Adrenal gland (tissue), 12 donors: ENCODE measurements around the gene RRBP1. TPM values are rescaled to one million over a fixed set of nuclear protein-coding genes. Genes with fewer than 3 reads are reported as not detected.
A peak's percentile ranks its signal among the peaks of the same experiment; 100 is the strongest.

Source experiments
- DNase-seq, 7 donors: peaks; one replicate each; pipeline ENCODE4 v3.0.0-alpha.2; 2019 to 2020
- H3K27ac ChIP-seq, 5 donors: fragments of 200-600 bp; sonication (generic) in 4 of 5; 1 replicate in 3 of 5; 2 replicates in 2 of 5; pipeline versions ENCODE4 v1.5.1 to v1.8.0; 2016 to 2020; ENCODE audit warnings: mild to moderate bottlenecking in 1 of 5
- H3K27me3 ChIP-seq: fragments of 200-600 bp; 2 replicates; pipeline ENCODE4 v1.8.0; 2021
- H3K36me3 ChIP-seq, 2 donors: fragments of 200-600 bp; replicated peaks in 1 of 2; 1 replicate in 1 of 2; 2 replicates in 1 of 2; pipeline versions ENCODE4 v1.5.1 to v1.8.0; 2018 to 2022
- H3K4me1 ChIP-seq, 2 donors: fragments of 200-600 bp; replicated peaks in 1 of 2; 1 replicate in 1 of 2; 2 replicates in 1 of 2; pipeline versions ENCODE4 v1.5.1 to v1.8.0; 2018 to 2021
- H3K4me3 ChIP-seq, 4 donors: fragments of 200-600 bp; sonication (generic) in 3 of 4; one replicate each; pipeline ENCODE4 v1.5.1; 2016 to 2018
- H3K9me3 ChIP-seq, 3 donors: fragments of 200-600 bp; sonication (generic) in 1 of 3; replicated peaks in 1 of 3; 1 replicate in 2 of 3; 2 replicates in 1 of 3; pipeline versions ENCODE4 v1.5.1 to v1.8.0; 2016 to 2021
- CTCF ChIP-seq, 6 experiments: fragments of 450-650 bp in 4 of 6; fragments of 200-600 bp in 2 of 6; sonication (generic) in 1 of 6; IDR thresholded peaks; 1 replicate in 5 of 6; 2 replicates in 1 of 6; pipeline versions ENCODE4 v1.5.1 to v1.8.0; 2016 to 2021; ENCODE audit warnings: antibody characterized with exemption in 6 of 6, mild to moderate bottlenecking in 2 of 6, moderate library complexity in 1 of 6
- POLR2A ChIP-seq, 2 donors: fragments of 450-650 bp; IDR thresholded peaks; one replicate each; pipeline ENCODE4 v1.6.1; 2017; ENCODE audit warnings: antibody characterized with exemption in 2 of 2, mild to moderate bottlenecking in 2 of 2, moderate library complexity in 1 of 2
- WGBS, 4 donors: extraction: QIAGEN DNeasy Blood & Tissue Kit in 2 of 4; methylation state at CpG; one replicate each; pipeline versions ENCODE4 v1.1.5 to v1.1.7; 2013 to 2017; 5-methylcytosine and 5-hydroxymethylcytosine counted together
- intact Hi-C, 2 donors: fragments of 100-400 bp; cut with DNase I; formaldehyde crosslinking; loops; one replicate each; pipeline versions ENCODE4 v1.14.1 to v1.15.0; 2022 to 2023
- polyA plus RNA-seq, 3 donors: library from polyadenylated mRNA; stranded (reverse); fragments of 200-250 nt in 2 of 3; fragments of 350-450 nt in 1 of 3; fragmentation: Illumina TruSeq in 1 of 3; extraction: RNeasy Lipid Tissue Mini Kit (QIAGEN cat#74804) in 1 of 3; gene quantifications; one replicate each; pipeline ENCODE4 v1.2.3, GENCODE V29; 2013 to 2014
- total RNA-seq, 9 donors: library from RNA; depleted of rRNA in 4 of 9; stranded (reverse); fragments of >200 nt in 4 of 9; fragments of 120-200 nt in 1 of 9; fragmentation: NEBNext Ultra II Directional in 1 of 9; extraction: Animal tissue kit (Norgen Biotek cat#: 25700) in 1 of 9; gene quantifications; one replicate each; pipeline versions ENCODE4 v1.1.0 to v1.2.4, GENCODE V29; 2013 to 2023
- donor health status: healthy with polysubstance abuse.
- donor health status: Bipolar disorder and iron deficiency.
- donor health status: DM: yes; HTN: yes; CAD: no.
- donor health status: DM: no; HTN: no; CAD: no.
- donor health status: DM: no; HTN: no; CAD: no.
- donor health status: DM: yes; HTN: yes; CAD: no.

RRBP1 gene
- total and polyA plus RNA-seq, 12 donors: 73.9 to 261 (median 122) TPM

- intact Hi-C loops: no loop called here
- peak overlapping the region; percentile 6 to 71 (median 34) for H3K27ac ChIP-seq
- no peak overlapping the region for H3K4me3 ChIP-seq
- H3K4me1 ChIP-seq: peaks cover 38 to 78% of the 10 kb centered on the region in 2 donors
- H3K9me3 ChIP-seq: no peaks in the 10 kb centered on the region
- TF ChIP-seq POLR2A (IDR thresholded peaks at IDR 0.05) (no peak), CTCF (IDR thresholded peaks at IDR 0.05) (no peak)
- H3K36me3 ChIP-seq: peaks cover 0 to 16% of the 10 kb centered on the region in 2 donors
- H3K27me3 ChIP-seq: no peaks in the 10 kb centered on the region
- WGBS, 4 donors: 34 to 41% (median 37%) methylated on average over 12 to 14 of the region's 14 CpGs
- peak in 6 of 7 donors; percentile 67 to 84 (median 76) for DNase-seq
Observed at GRCh38 chr20:17646209-17646960, 35.7 kb downstream of the RRBP1 start.

- Histone ChIP-seq H3K4me1 (peaks cover 31 to 78% of the 10 kb centered on the region in 2 donors), H3K9me3 (no peaks in the 10 kb centered on the region), H3K36me3 (peaks cover 0 to 23% of the 10 kb centered on the region in 2 donors), H3K4me3 (no peak overlapping the region), H3K27ac (peak overlapping the region in 3 of 5 donors; percentile 34 to 71 (median 68)), H3K27me3 (no peaks in the 10 kb centered on the region)
- intact Hi-C loops: no loop called here
- DNase-seq: peak in 1 of 7 donors; percentile 8
- 83 to 96% (median 87%) methylated on average over 9 to 10 of the region's 10 CpGs for WGBS, 4 donors
- TF ChIP-seq CTCF (IDR thresholded peaks at IDR 0.05) (no peak), POLR2A (IDR thresholded peaks at IDR 0.05) (no peak)
Observed at GRCh38 chr20:17645546-17646208, 36.4 kb downstream of the RRBP1 start.

GRCh38 chr20:17645010-17645409 is 37.0 kb downstream of the RRBP1 start:
- Histone ChIP-seq H3K27ac (peak overlapping the region in 3 of 5 donors; percentile 37 to 64 (median 55)), H3K9me3 (no peaks in the 10 kb centered on the region), H3K27me3 (no peaks in the 10 kb centered on the region), H3K36me3 (peaks cover 0 to 29% of the 10 kb centered on the region in 2 donors), H3K4me1 (peaks cover 27 to 73% of the 10 kb centered on the region in 2 donors), H3K4me3 (no peak overlapping the region)
- TF ChIP-seq CTCF (IDR thresholded peaks at IDR 0.05): no peak
- TF ChIP-seq POLR2A (IDR thresholded peaks at IDR 0.05): no peak
- 88 to 93% (median 93%) methylated on average over 12 to 14 of the region's 14 CpGs for WGBS, 4 donors
- DNase-seq: no peak
- intact Hi-C loops: no loop called here

DNA sequence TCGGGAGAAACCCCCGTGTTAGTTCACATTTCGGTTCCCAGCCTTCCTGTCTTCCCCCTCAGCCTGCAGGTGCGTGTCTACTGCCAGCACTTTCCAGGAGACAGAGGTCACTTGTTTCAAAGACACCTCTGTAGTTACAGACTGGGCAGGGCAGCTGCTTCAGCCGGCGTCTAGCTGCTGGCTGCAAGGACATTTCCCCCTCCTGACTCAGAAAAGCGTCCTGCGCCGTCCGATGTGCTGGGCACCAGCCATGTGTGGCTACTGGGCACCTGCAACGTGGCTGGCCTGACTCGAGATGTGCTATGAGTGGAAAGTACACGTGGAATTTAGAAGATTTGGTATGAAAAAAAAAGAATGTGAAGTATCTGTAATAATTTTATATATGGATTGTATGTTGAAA is 37.6 kb downstream of the RRBP1 start:
- no peaks in the 10 kb centered on the region for H3K27me3 ChIP-seq
- peak; percentile 75 to 92 (median 88) for DNase-seq
- WGBS, 4 donors: 39 to 52% (median 42%) methylated on average over 10 to 13 of the region's 13 CpGs
- TF ChIP-seq POLR2A (IDR thresholded peaks at IDR 0.05) (peak in 1 of 2 donors; percentile 48), CTCF (IDR thresholded peaks at IDR 0.05) (no peak)
- peak overlapping the region in 3 of 5 donors; percentile 37 to 64 (median 55) for H3K27ac ChIP-seq
- H3K4me1 ChIP-seq: peaks cover 27 to 69% of the 10 kb centered on the region in 2 donors
- intact Hi-C loops: no loop called here
- no peaks in the 10 kb centered on the region for H3K9me3 ChIP-seq
- H3K36me3 ChIP-seq: peaks cover 0 to 31% of the 10 kb centered on the region in 2 donors
- H3K4me3 ChIP-seq: no peak overlapping the region
